Heart left ventricle (tissue), 16 donors: Measurements from ENCODE around the gene SETBP1. TPM values are rescaled to one million over a fixed set of nuclear protein-coding genes. Genes with fewer than 3 reads are reported as not detected.
A peak's percentile ranks its signal among the peaks of the same experiment; 100 is the strongest.

Source experiments
- ATAC-seq, 4 donors: fragments of 200-7000 bp; cut with Tn5 transposase; one replicate each; pipeline ENCODE4 v1.9.1; 2020 to 2022; ENCODE audit warnings: moderate library complexity in 4 of 4, mild to moderate bottlenecking in 3 of 4, moderate number of reproducible peaks in 1 of 4
- DNase-seq, 5 donors: peaks; one replicate each; pipeline ENCODE4 v3.0.0-alpha.2; 2020
- H3K27ac ChIP-seq, 12 donors: fragments of 200-600 bp; sonication (generic) in 4 of 12; one replicate each; pipeline versions ENCODE4 v1.5.0 to v1.8.0; 2016 to 2022; ENCODE audit warnings: mild to moderate bottlenecking in 2 of 12
- H3K27me3 ChIP-seq, 9 donors: fragments of 200-600 bp; sonication (generic) in 2 of 9; one replicate each; pipeline versions ENCODE4 v1.5.1 to v1.8.0; 2016 to 2022; ENCODE audit warnings: mild to moderate bottlenecking in 3 of 9
- H3K36me3 ChIP-seq, 9 donors: fragments of 200-600 bp; sonication (generic) in 2 of 9; one replicate each; pipeline versions ENCODE4 v1.5.0 to v1.8.0; 2018 to 2022; ENCODE audit warnings: mild to moderate bottlenecking in 2 of 9
- H3K4me1 ChIP-seq, 12 donors: fragments of 200-600 bp; sonication (generic) in 4 of 12; one replicate each; pipeline versions ENCODE4 v1.5.0 to v1.8.0; 2016 to 2022; ENCODE audit warnings: mild to moderate bottlenecking in 3 of 12
- H3K4me3 ChIP-seq, 12 donors: fragments of 200-600 bp; sonication (generic) in 4 of 12; one replicate each; pipeline versions ENCODE4 v1.5.0 to v1.8.0; 2017 to 2022; ENCODE audit warnings: mild to moderate bottlenecking in 9 of 12, moderate library complexity in 4 of 12
- H3K9me3 ChIP-seq, 12 donors: fragments of 200-600 bp; sonication (generic) in 4 of 12; one replicate each; pipeline versions ENCODE4 v1.5.0 to v1.8.0; 2016 to 2022; ENCODE audit warnings: mild to moderate bottlenecking in 1 of 12
- POLR2A ChIP-seq, 2 donors: fragments of 450-650 bp; IDR thresholded peaks; one replicate each; pipeline ENCODE4 v1.6.1; 2017; ENCODE audit warnings: antibody characterized with exemption in 2 of 2, mild to moderate bottlenecking in 2 of 2, moderate library complexity in 2 of 2
- WGBS, 4 donors: extraction: QIAGEN DNeasy Blood & Tissue Kit in 2 of 4; methylation state at CpG; one replicate each; pipeline versions ENCODE4 v1.1.5 to v1.1.7; 2013 to 2018; 5-methylcytosine and 5-hydroxymethylcytosine counted together
- intact Hi-C, 10 donors: fragments of 100-400 bp; cut with DNase I; formaldehyde crosslinking; loops; one replicate each; pipeline versions ENCODE4 v1.11.1 to v1.14.2; 2022
- polyA plus RNA-seq, 2 donors: library from polyadenylated mRNA; stranded (reverse); fragments of 200-250 nt; gene quantifications; one replicate each; pipeline ENCODE4 v1.2.3, GENCODE V29; 2013
- total RNA-seq, 9 donors: library from RNA; depleted of rRNA in 2 of 9; stranded (reverse); fragments of >200 nt in 2 of 9; fragmentation: NEBNext Ultra II Directional in 3 of 9; extraction: Animal tissue kit (Norgen Biotek cat#: 25700) in 3 of 9; gene quantifications; one replicate each; pipeline versions ENCODE4 v1.1.0 to v1.2.4, GENCODE V29; 2016 to 2023
- TF ChIP-seq, protein P1 (sequence below), 12 donors: fragments of 200-600 bp; sonication (generic) in 4 of 12; IDR thresholded peaks; one replicate each; pipeline versions ENCODE4 v1.5.0 to v1.8.0; 2018 to 2022; ENCODE audit warnings: antibody characterized with exemption in 12 of 12, mild to moderate bottlenecking in 5 of 12
- donor health status: ischemic (EF 13 %, LVEDD 7.1; RV severe dilation, severe dysfunction).
- donor health status: healthy with polysubstance abuse.
- donor health status: DM: no; HTN: yes; CAD: no.
- donor health status: DM: no; HTN: no; CAD: no.
- donor health status: ischemic (EF 25% LVEDD 6.9; RV normal size, moderate dysfunction).
- donor health status: ischemic (EF 25% LVEDD 5.7; RV mildly dilated, moderate dysfunction).
- donor health status: healthy.
- donor health status: DM: yes; HTN: yes; CAD: no.
- donor health status: ischemic (EF 35%, LVEDD 5.7; RV mildly dilated, moderate dysfunction).
- donor health status: nonischemic (EF 11% LVEDD 7.7; RV severe dilation, severe dysfunction).
- donor health status: DM: yes; HTN: yes; CAD: no.
- donor health status: PGD.
- donor health status: ischemic (EF 29% LVEDD 5.4; RV normal size, mild dysfunction).
- donor health status: nonischemic (EF 23%, LVEDD 6.1; RV moderate dilation, normal function).

Gene SETBP1
- total and polyA plus RNA-seq, 11 donors = 1.2 to 10.6 (median 5.5) TPM

- Histone ChIP-seq H3K4me1 (peaks cover 0 to 63% (median 15%) of the 10 kb centered on the region in 12 donors), H3K36me3 (no peaks in the 10 kb centered on the region), H3K4me3 (no peak overlapping the region), H3K27ac (no peak overlapping the region), H3K9me3 (no peaks in the 10 kb centered on the region), H3K27me3 (peaks cover 0 to 3% (median 0%) of the 10 kb centered on the region in 9 donors)
- no peak for DNase-seq
- no peak for ATAC-seq
- TF ChIP-seq, protein P1, sequence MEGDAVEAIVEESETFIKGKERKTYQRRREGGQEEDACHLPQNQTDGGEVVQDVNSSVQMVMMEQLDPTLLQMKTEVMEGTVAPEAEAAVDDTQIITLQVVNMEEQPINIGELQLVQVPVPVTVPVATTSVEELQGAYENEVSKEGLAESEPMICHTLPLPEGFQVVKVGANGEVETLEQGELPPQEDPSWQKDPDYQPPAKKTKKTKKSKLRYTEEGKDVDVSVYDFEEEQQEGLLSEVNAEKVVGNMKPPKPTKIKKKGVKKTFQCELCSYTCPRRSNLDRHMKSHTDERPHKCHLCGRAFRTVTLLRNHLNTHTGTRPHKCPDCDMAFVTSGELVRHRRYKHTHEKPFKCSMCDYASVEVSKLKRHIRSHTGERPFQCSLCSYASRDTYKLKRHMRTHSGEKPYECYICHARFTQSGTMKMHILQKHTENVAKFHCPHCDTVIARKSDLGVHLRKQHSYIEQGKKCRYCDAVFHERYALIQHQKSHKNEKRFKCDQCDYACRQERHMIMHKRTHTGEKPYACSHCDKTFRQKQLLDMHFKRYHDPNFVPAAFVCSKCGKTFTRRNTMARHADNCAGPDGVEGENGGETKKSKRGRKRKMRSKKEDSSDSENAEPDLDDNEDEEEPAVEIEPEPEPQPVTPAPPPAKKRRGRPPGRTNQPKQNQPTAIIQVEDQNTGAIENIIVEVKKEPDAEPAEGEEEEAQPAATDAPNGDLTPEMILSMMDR (IDR thresholded peaks at IDR 0.05) = no peak
- no peak for TF ChIP-seq POLR2A (IDR thresholded peaks at IDR 0.05)
- intact Hi-C loops = loop anchor here in 2 of 10 donors (10.0 kb wide), 2 partner anchors 89 to 559 kb away; no protein-coding TSS in a partner anchor
- WGBS, 4 donors = 91 to 98% (median 93%) methylated on average over 4 of the region's 4 CpGs
These were observed 203.0 kb downstream of the SETBP1 start for GRCh38 chr18:44883671-44884070.

- no peaks in the 10 kb centered on the region for H3K36me3 ChIP-seq
- peaks cover 0 to 68% (median 19%) of the 10 kb centered on the region in 12 donors for H3K4me1 ChIP-seq
- intact Hi-C loops = loop anchor here in 2 of 10 donors (10.0 kb wide), 2 partner anchors 90 to 560 kb away; no protein-coding TSS in a partner anchor
- DNase-seq (no peak), ATAC-seq (no peak)
- H3K4me3 ChIP-seq = no peak overlapping the region
- peaks cover 0 to 3% (median 0%) of the 10 kb centered on the region in 9 donors for H3K27me3 ChIP-seq
- H3K9me3 ChIP-seq = no peaks in the 10 kb centered on the region
- H3K27ac ChIP-seq = no peak overlapping the region
- TF ChIP-seq, protein P1 (IDR thresholded peaks at IDR 0.05) = no peak
- TF ChIP-seq POLR2A (IDR thresholded peaks at IDR 0.05) = no peak
These were observed 203.7 kb downstream of the SETBP1 start for GRCh38 chr18:44884431-44884830.

DNA sequence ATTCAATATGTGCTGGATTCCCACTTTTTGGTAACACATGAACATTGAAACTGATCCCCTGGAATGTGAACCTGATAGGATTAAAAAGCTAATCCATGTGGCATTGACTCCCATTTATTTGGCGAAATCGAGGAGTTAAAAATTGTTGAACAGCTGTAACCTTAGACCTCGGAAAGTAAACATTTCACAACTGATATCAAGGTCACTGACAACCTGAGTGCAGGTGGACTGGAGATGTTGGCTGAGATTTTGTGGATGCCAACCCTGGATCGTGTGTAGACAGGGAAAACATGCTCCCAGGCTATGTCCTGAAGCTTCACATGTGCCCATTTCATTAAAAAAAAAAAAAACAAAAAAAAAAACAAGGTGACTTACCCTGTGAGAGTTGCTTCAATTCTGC lies 204.8 kb downstream of the SETBP1 start:
- no peak for ATAC-seq
- Histone ChIP-seq H3K27ac (no peak overlapping the region), H3K4me3 (no peak overlapping the region), H3K36me3 (no peaks in the 10 kb centered on the region), H3K9me3 (peaks cover 0 to 1% (median 0%) of the 10 kb centered on the region in 12 donors), H3K27me3 (peaks cover 0 to 3% (median 0%) of the 10 kb centered on the region in 9 donors), H3K4me1 (peaks cover 0 to 60% (median 19%) of the 10 kb centered on the region in 12 donors)
- TF ChIP-seq, protein P1 (IDR thresholded peaks at IDR 0.05) = no peak
- TF ChIP-seq POLR2A (IDR thresholded peaks at IDR 0.05) = no peak
- intact Hi-C loops = loop anchor here in 2 of 10 donors (10.0 kb wide), 2 partner anchors 91 to 561 kb away; no protein-coding TSS in a partner anchor
- DNase-seq = no peak
- 84 to 93% (median 90%) methylated on average over 4 of the region's 4 CpGs for WGBS, 4 donors

- TF ChIP-seq POLR2A (IDR thresholded peaks at IDR 0.05) = no peak
- TF ChIP-seq, protein P1 (IDR thresholded peaks at IDR 0.05) = peak in 2 of 12 donors; percentile 7 to 12
- DNase-seq = peak in 2 of 5 donors; percentile 34 to 41
- intact Hi-C loops = loop anchor here in 2 of 10 donors (10.0 kb wide), 2 partner anchors 92 to 562 kb away; no protein-coding TSS in a partner anchor
- Histone ChIP-seq H3K27ac (peak overlapping the region in 1 of 12 donors; percentile 11), H3K9me3 (peaks cover 0 to 17% (median 5%) of the 10 kb centered on the region in 12 donors), H3K4me3 (no peak overlapping the region), H3K4me1 (peaks cover 0 to 44% (median 15%) of the 10 kb centered on the region in 12 donors), H3K27me3 (peaks cover 0 to 3% (median 0%) of the 10 kb centered on the region in 9 donors), H3K36me3 (no peaks in the 10 kb centered on the region)
- ATAC-seq = peak; percentile 92 to 96 (median 94)
These were observed 206.5 kb downstream of the SETBP1 start for GRCh38 chr18:44887227-44887631.
